T-helper 17 cell (primary cell): ENCODE data around the gene PEMT. TPM values are rescaled to one million over a fixed set of nuclear protein-coding genes. Genes with fewer than 3 reads are reported as not detected.
A peak's percentile ranks its signal among the peaks of the same experiment; 100 is the strongest.

Source experiments
- ATAC-seq: fragments of 150-1000 bp; cut with Tn5 transposase; 2 replicates; pipeline ENCODE4 v1.10.0; 2021; ENCODE audit warnings: mild to moderate bottlenecking, moderate library complexity
- DNase-seq, 3 donors: peaks; one replicate each; pipeline versions ENCODE4 v3.0.0 to v3.0.0-alpha.2; 2020 to 2021
- H3K9me3 ChIP-seq: one replicate; pipeline ENCODE4 v1.7.0; 2013; ENCODE audit warnings: low read length, mild to moderate bottlenecking; ENCODE audit not compliant: control insufficient read depth, poor library complexity, severe bottlenecking
- H3K27ac Mint-ChIP-seq: one replicate; pipeline ENCODE4 v1.8.0; 2022; ENCODE audit warnings: mild to moderate bottlenecking, moderate library complexity, mixed read lengths
- H3K27me3 Mint-ChIP-seq: one replicate; pipeline ENCODE4 v1.8.0; 2022; ENCODE audit warnings: mixed read lengths
- H3K36me3 Mint-ChIP-seq: one replicate; pipeline ENCODE4 v1.8.0; 2022; ENCODE audit warnings: low read depth, mixed read lengths
- H3K4me1 Mint-ChIP-seq: one replicate; pipeline ENCODE4 v1.8.0; 2022; ENCODE audit warnings: mild to moderate bottlenecking, mixed read lengths
- H3K4me3 Mint-ChIP-seq: one replicate; pipeline ENCODE4 v1.8.0; 2022; ENCODE audit warnings: mild to moderate bottlenecking, moderate library complexity, mixed read lengths
- total RNA-seq, 4 donors: library from RNA in 2 of 4; stranded (reverse) in 2 of 4; gene quantifications; one replicate each; pipeline ENCODE4 v1.2.3 and lab custom pipeline; 2022 to 2026

Gene PEMT
- total RNA-seq, 2 donors from 2014 or later, result 13.8 to 14.8 TPM

GRCh38 chr17:17513626-17514025, 77.9 kb downstream of the PEMT start:
- no peak for ATAC-seq
- DNase-seq, result no peak
- Mint-ChIP-seq H3K27ac (no peak overlapping the region), H3K27me3 (no peaks in the 10 kb centered on the region), H3K4me3 (no peak overlapping the region), H3K4me1 (peaks cover 4% of the 10 kb centered on the region), H3K36me3 (no peaks in the 10 kb centered on the region)
- H3K9me3 ChIP-seq, result no peaks in the 10 kb centered on the region

DNA sequence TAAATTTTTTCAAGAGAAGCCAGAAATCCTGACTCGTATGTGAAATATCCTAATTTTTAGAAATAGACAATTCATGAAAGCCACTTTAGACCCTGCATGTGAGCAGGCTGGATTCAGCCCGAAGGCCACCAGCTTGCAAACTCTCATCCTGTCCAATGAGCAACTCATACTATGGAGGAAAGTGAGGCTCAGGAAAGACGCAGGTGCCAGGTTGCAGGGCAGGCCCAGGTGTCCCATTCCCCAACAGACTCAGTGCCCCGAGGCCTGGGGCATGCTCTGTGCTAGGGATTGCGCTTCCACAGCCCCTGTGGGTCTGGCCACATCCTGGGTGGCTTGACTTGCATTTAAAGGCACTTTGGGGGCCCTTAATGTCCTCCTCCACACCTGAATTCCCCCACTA, 78.6 kb downstream of the PEMT start:
- ATAC-seq (no peak), DNase-seq (no peak)
- Mint-ChIP-seq H3K4me1 (peaks cover 4% of the 10 kb centered on the region), H3K27me3 (no peaks in the 10 kb centered on the region), H3K27ac (no peak overlapping the region), H3K36me3 (no peaks in the 10 kb centered on the region), H3K4me3 (no peak overlapping the region)
- H3K9me3 ChIP-seq, result no peaks in the 10 kb centered on the region

DNA sequence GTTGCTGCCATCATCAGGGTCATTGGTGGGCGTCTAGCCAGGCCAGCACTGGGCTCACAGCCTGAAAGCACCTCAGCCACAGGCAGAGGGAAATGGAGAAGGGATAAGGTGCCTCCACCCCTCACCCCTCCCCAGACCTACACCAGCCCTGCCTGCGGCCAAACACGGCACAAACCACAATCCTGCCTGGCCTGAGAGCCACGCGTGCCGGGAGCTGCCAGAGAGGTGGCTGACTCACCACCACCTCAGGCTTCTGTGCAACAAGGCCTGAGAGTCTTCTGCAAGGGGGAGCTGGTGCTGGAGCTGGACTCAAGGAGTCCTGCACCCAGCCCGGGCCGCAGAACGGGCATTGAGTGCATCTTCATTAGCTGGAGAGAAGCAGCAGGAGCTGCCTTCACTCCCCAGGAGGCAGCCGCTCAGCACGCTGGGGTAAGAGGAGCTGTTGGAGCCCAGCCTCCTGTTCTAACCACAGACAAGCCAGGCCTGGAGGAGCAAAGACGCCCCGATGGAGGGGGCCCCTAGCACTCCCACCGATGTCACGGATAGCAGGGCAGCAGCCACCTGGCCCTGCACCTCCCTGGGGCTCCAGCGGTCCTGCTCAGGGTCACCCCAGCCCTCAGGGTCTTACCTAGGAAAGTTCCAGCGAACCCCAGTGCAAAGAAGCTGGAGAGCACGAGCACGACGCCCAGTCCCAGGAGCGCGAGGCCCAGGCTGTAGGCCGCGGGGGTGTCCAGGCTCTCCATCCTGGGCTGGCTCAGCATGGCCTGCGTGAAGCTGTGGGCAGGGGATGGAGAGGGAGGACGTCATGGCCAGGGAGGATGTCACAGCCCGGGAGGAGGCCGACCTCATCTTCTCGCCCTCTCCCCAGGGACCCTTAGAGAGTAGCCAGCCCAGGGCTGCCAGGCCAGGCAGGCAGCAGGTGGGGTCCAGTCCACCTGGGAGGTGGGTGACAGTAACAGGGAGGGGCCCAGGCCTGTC, 79.3 kb downstream of the PEMT start:
- no peaks in the 10 kb centered on the region for H3K9me3 ChIP-seq
- Mint-ChIP-seq H3K36me3 (no peaks in the 10 kb centered on the region), H3K4me1 (peaks cover 4% of the 10 kb centered on the region), H3K27me3 (no peaks in the 10 kb centered on the region), H3K27ac (no peak overlapping the region), H3K4me3 (no peak overlapping the region)
- no peak for DNase-seq
- ATAC-seq, result no peak

GRCh38 chr17:17511293-17511741, 80.2 kb downstream of the PEMT start:
- H3K9me3 ChIP-seq, result no peaks in the 10 kb centered on the region
- ATAC-seq (no peak), DNase-seq (no peak)
- Mint-ChIP-seq H3K36me3 (no peaks in the 10 kb centered on the region), H3K27me3 (no peaks in the 10 kb centered on the region), H3K4me1 (peaks cover 4% of the 10 kb centered on the region), H3K27ac (no peak overlapping the region), H3K4me3 (no peak overlapping the region)

DNA sequence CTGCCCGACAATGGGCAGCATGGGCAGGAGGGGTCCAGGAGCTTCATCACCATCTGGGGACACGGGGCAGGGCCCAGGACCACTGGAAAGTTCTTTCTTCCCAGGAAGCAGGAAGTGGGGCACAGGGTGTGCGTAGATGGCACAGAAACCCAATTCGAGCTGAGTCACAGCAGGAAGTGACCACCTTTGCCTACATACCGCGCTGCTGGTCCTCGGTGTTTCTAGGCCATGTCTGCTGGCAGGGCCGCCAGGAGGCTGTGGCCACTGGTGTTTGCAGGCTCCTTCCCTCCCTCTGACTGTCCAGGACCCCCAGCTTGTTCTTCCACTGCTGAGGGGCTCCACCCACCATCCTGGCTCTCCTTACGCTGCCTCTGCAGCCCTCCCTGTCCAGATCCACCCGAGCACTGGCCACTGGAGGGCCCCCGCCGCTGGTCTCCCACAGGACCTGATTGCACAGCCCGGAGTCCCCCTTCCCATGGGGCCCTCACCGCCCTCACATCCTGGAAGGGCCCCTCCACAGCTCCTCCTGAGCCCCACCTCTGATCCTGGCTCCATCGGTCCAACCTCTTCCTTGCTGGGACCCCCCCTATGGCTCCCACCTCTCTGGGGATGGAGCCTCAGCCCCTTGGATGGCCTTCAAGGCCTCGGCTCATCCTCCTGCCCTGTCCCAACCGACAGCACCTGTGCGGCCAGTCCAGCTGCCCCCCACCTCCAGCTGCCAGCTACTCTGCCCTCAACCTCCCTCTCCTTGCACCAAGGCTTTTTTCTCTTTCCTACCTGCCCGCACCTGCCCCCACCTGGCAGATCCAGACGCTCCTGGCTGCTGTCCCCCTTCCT, 80.8 kb downstream of the PEMT start:
- no peaks in the 10 kb centered on the region for H3K36me3 Mint-ChIP-seq
- H3K4me1 Mint-ChIP-seq, result peaks cover 4% of the 10 kb centered on the region
- no peak overlapping the region for H3K4me3 Mint-ChIP-seq
- H3K27me3 Mint-ChIP-seq, result no peaks in the 10 kb centered on the region
- no peak for ATAC-seq
- DNase-seq, result no peak
- no peak overlapping the region for H3K27ac Mint-ChIP-seq
- no peaks in the 10 kb centered on the region for H3K9me3 ChIP-seq

DNA sequence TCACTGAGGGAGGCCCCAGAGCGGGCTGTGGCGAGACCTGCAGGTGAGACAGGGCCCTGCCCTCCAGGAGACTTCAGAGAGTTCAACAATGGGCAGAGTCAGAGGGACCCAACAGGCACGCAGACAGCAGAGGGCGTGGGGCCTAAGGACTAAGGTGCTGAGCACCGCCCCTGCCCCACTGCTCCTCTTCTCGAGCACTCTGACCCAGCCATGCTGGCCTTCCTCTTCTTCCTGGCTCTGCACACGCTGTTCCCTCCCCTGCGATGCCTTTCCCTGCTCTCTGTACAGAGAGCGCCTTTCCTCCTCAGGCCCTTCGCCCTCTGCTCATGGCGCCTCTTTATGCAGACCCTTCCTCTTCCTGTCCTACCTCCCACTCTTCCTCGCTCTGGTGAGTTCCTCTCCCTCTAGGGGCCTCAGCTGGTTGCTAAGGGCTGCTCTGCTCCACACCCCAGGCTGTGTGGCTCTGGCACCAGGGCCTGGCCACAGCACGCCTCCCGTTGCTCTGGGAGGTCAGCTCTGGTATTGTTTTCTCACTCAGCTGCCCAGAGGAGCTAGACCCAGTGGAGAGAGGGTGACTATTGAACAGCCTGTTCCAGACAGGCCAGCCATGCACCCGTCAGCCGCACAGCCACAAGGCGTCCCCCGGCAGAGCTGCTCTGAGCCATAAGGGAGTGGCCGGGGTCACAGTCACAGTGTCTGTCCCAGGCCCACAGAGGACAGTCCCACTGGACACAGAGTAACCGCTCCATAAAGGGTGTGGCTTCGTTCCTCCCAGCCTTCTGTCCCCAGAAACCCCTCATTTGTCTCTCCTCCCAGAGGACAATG, 81.7 kb downstream of the PEMT start:
- H3K9me3 ChIP-seq, result no peaks in the 10 kb centered on the region
- H3K4me3 Mint-ChIP-seq, result no peak overlapping the region

DNA sequence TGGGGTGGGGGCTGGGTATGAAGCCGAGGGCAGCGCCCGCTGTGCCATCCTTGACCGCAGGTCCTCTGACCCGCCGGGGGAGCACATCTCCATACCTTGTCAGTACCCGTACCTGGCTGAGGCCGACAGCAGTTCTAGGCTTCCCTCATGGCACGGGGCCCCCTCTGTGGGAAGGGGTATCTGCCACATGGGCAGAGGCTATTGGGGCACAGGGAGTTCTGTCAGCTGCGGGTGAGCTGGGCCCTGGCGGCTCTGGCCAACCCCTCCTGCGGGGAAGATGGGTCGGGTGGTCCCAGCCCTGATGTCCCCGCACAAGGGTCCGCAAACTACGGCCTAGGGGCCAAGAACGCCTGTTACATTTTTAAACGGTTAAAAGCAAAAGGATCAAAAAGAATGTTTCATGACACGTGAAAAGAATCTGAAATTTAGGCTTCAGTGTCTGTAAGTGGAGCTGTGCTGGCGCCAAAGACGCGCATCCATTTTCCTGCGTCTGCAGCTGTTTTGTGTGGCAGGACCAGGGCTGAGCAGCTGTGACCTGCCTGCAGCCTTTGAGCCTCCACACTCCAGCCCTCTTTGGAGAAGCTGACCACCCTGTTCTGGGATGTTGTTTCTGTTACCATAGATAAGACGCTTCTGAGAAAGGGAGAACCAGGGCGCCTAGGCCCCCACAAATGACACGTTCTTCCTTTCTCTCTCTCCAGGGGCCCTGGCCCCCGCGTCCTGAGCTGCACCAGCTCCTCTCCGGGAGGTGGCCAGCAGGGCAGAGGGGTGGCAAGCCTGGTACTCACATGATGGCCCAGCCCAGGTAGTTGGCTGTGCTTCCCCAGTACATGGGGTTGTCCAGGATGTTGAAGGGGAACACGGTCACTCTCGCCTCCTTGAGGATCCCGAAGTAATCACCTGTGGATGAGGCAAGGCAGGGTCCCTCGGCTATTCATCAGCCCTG, 82.6 kb downstream of the PEMT start:
- Mint-ChIP-seq H3K4me1 (peaks cover 4% of the 10 kb centered on the region), H3K27ac (no peak overlapping the region), H3K4me3 (no peak overlapping the region), H3K36me3 (no peaks in the 10 kb centered on the region), H3K27me3 (no peaks in the 10 kb centered on the region)
- H3K9me3 ChIP-seq, result no peaks in the 10 kb centered on the region
- DNase-seq, result peak in 1 of 3 donors; percentile 5
- no peak for ATAC-seq

More for the DNA sequence above, 81.7 kb downstream of the PEMT start:
- Mint-ChIP-seq H3K27me3 (no peaks in the 10 kb centered on the region), H3K4me1 (peaks cover 4% of the 10 kb centered on the region), H3K36me3 (no peaks in the 10 kb centered on the region), H3K27ac (no peak overlapping the region)
- no peak for ATAC-seq
- no peak for DNase-seq

GRCh38 chr17:17508019-17508535, 83.4 kb downstream of the PEMT start:
- H3K27me3 Mint-ChIP-seq, result peaks cover 1% of the 10 kb centered on the region
- ATAC-seq (no peak), DNase-seq (peak in 1 of 3 donors; percentile 2)
- H3K9me3 ChIP-seq, result no peaks in the 10 kb centered on the region
- peaks cover 4% of the 10 kb centered on the region for H3K4me1 Mint-ChIP-seq
- no peak overlapping the region for H3K4me3 Mint-ChIP-seq
- no peaks in the 10 kb centered on the region for H3K36me3 Mint-ChIP-seq
- no peak overlapping the region for H3K27ac Mint-ChIP-seq

- ATAC-seq (no peak), DNase-seq (peak in 1 of 3 donors; percentile 7)
- no peak overlapping the region for H3K4me3 Mint-ChIP-seq
- no peak overlapping the region for H3K27ac Mint-ChIP-seq
- no peaks in the 10 kb centered on the region for H3K9me3 ChIP-seq
- H3K4me1 Mint-ChIP-seq, result peaks cover 4% of the 10 kb centered on the region
- peaks cover 4% of the 10 kb centered on the region for H3K27me3 Mint-ChIP-seq
- no peaks in the 10 kb centered on the region for H3K36me3 Mint-ChIP-seq
These were observed 84.0 kb downstream of the PEMT start for GRCh38 chr17:17507465-17508011.

GRCh38 chr17:17506893-17507464, 84.5 kb downstream of the PEMT start:
- ATAC-seq (no peak), DNase-seq (peak in 1 of 3 donors; percentile 3)
- Mint-ChIP-seq H3K27me3 (peaks cover 4% of the 10 kb centered on the region), H3K4me3 (no peak overlapping the region), H3K27ac (no peak overlapping the region), H3K4me1 (peaks cover 4% of the 10 kb centered on the region), H3K36me3 (no peaks in the 10 kb centered on the region)
- H3K9me3 ChIP-seq, result no peaks in the 10 kb centered on the region

GRCh38 chr17:17506181-17506741, 85.2 kb downstream of the PEMT start:
- H3K27ac Mint-ChIP-seq, result no peak overlapping the region
- peaks cover 4% of the 10 kb centered on the region for H3K4me1 Mint-ChIP-seq
- no peaks in the 10 kb centered on the region for H3K36me3 Mint-ChIP-seq

More at GRCh38 chr17:17506181-17506741, 85.2 kb downstream of the PEMT start:
- ATAC-seq, result no peak
- peak in 1 of 3 donors; percentile 12 for DNase-seq
- Mint-ChIP-seq H3K4me3 (no peak overlapping the region), H3K27me3 (peaks cover 6% of the 10 kb centered on the region)
- H3K9me3 ChIP-seq, result no peaks in the 10 kb centered on the region
